A549 (cell line): Measurements from ENCODE around the gene AREL1. TPM values are rescaled to one million over a fixed set of nuclear protein-coding genes. Genes with fewer than 3 reads are reported as not detected.

ENCODE experiments used
- ATAC-seq, 2 experiments: fragments of 200-7000 bp in 1 of 2; fragments of >200 bp in 1 of 2; cut with Nextera tagmentation in 1 of 2; cut with Tn5 transposase in 1 of 2; 3 replicates each; pipeline versions ENCODE4 v1.8.0 to v1.9.1; 2018 to 2020; ENCODE audit warnings: mild to moderate bottlenecking in 1 of 2, moderate library complexity in 1 of 2
- CTCF ChIA-PET: fragments of 300-600 bp; sonication (Branson Sonifier 250); formaldehyde crosslinking; extraction: SDS; loops from one replicate; lab custom pipeline; 2021; ENCODE audit warnings: antibody characterized with exemption, inconsistent platforms; lab: Yijun Ruan, JAX
- POLR2A ChIA-PET: fragments of 350-600 bp; formaldehyde crosslinking; extraction: SDS; loops from one replicate; lab custom pipeline; 2021; ENCODE audit warnings: antibody characterized with exemption, inconsistent platforms; lab: Yijun Ruan, JAX
- DNase-seq, 2 experiments: peaks; one replicate each; pipeline versions ENCODE4 v3.0.0 to v3.0.0-alpha.2; 2011 to 2016; ENCODE audit warnings: low read depth in 1 of 2, low spot score in 1 of 2
- FAIRE-seq: peaks from 2 replicates; lab custom pipeline; 2011; peaks lifted over from hg19 to GRCh38; lab: Jason Lieb, UNC
- H3K27ac ChIP-seq, 2 experiments: fragments of >200 bp; sonication (Bioruptor Twin); formaldehyde crosslinking; 3 replicates each; pipeline ENCODE4 v1.5.1; 2016 to 2017
- H3K4me1 ChIP-seq: fragments of >200 bp; sonication (Bioruptor Twin); formaldehyde crosslinking; 3 replicates; pipeline ENCODE4 v1.6.1; 2016
- H3K4me2 ChIP-seq: fragments of >200 bp; sonication (Bioruptor Twin); formaldehyde crosslinking; 3 replicates; pipeline ENCODE4 v1.6.1; 2016
- H3K4me3 ChIP-seq: fragments of >200 bp; sonication (Bioruptor Twin); formaldehyde crosslinking; 3 replicates; pipeline ENCODE4 v1.5.1; 2016
- H3K9me3 ChIP-seq: fragments of >200 bp; sonication (Bioruptor Twin); formaldehyde crosslinking; 3 replicates; pipeline ENCODE4 v1.6.1; 2016
- CEBPB ChIP-seq, 2 experiments: fragments of >200 bp in 1 of 2; sonication (Bioruptor Twin) in 1 of 2; formaldehyde crosslinking in 1 of 2; IDR thresholded peaks; 2 replicates each; pipeline ENCODE4 v1.6.1; 2012 to 2016
- EHF ChIP-seq: fragments of 250-450 bp; sonication (Bioruptor Pico); IDR thresholded peaks from 2 replicates; pipeline ENCODE4 v1.5.0; 2020; ENCODE audit warnings: mild to moderate bottlenecking
- EP300 ChIP-seq, 2 experiments: fragments of >200 bp; sonication (Bioruptor Twin); formaldehyde crosslinking; IDR thresholded peaks; 2 replicates in 1 of 2; 3 replicates in 1 of 2; pipeline ENCODE4 v1.6.1; 2016 to 2017
- FOSB ChIP-seq: fragments of 250-450 bp; sonication (Bioruptor Pico); IDR thresholded peaks from 2 replicates; pipeline ENCODE4 v1.5.0; 2020; ENCODE audit warnings: mild to moderate bottlenecking, moderate library complexity
- FOSL2 ChIP-seq, 2 experiments: fragments of 450-650 bp in 1 of 2; fragments of >200 bp in 1 of 2; sonication (Bioruptor Twin) in 1 of 2; formaldehyde crosslinking; IDR thresholded peaks; 2 replicates each; pipeline versions ENCODE4 v1.5.0 to v1.6.1; 2016 to 2020; ENCODE audit warnings: mild to moderate bottlenecking in 1 of 2, moderate library complexity in 1 of 2
- GATA3 ChIP-seq: IDR thresholded peaks from 2 replicates; pipeline ENCODE4 v1.6.1; 2012; ENCODE audit warnings: borderline replicate concordance
- HOXB5 ChIP-seq: fragments of 250-450 bp; sonication (Bioruptor Pico); IDR thresholded peaks from 2 replicates; pipeline ENCODE4 v1.5.0; 2020; ENCODE audit warnings: mild to moderate bottlenecking, moderate library complexity
- JUN ChIP-seq, 2 experiments: fragments of >200 bp; sonication (Bioruptor Twin); formaldehyde crosslinking; IDR thresholded peaks; 2 replicates in 1 of 2; 3 replicates in 1 of 2; pipeline ENCODE4 v1.6.1; 2016 to 2017
- JUNB ChIP-seq: fragments of >200 bp; sonication (Bioruptor Twin); formaldehyde crosslinking; IDR thresholded peaks from 2 replicates; pipeline ENCODE4 v1.6.1; 2016
- KDM5A ChIP-seq: fragments of 200-600 bp; sonication (generic); IDR thresholded peaks from 2 replicates; pipeline ENCODE4 v1.6.1; 2016; ENCODE audit warnings: antibody characterized with exemption, mild to moderate bottlenecking
- MAFK ChIP-seq: fragments of 450-650 bp; IDR thresholded peaks from 2 replicates; pipeline ENCODE4 v1.6.1; 2014; ENCODE audit not compliant: partially characterized antibody
- POLR2A ChIP-seq: IDR thresholded peaks from 2 replicates; pipeline ENCODE4 v1.6.1; 2012; ENCODE audit warnings: mild to moderate bottlenecking, low read length
- POLR2AphosphoS2 ChIP-seq: conservative IDR thresholded peaks from 2 replicates; pipeline ENCODE4 v1.6.1; 2012; ENCODE audit warnings: low read length, improper control_type of control experiment, inconsistent platforms
- RAD21 ChIP-seq, 2 experiments: fragments of >200 bp in 1 of 2; sonication (Bioruptor Twin) in 1 of 2; formaldehyde crosslinking in 1 of 2; IDR thresholded peaks in 1 of 2; conservative IDR thresholded peaks in 1 of 2; 2 replicates in 1 of 2; 3 replicates in 1 of 2; pipeline ENCODE4 v1.6.1; 2012 to 2018; ENCODE audit warnings: inconsistent platforms in 1 of 2
- RCOR1 ChIP-seq: fragments of 150-350 bp; IDR thresholded peaks from 2 replicates; pipeline ENCODE4 v1.6.1; 2014; ENCODE audit warnings: antibody characterized with exemption, low read length, low read depth
- SMC3 ChIP-seq: fragments of >200 bp; sonication (Bioruptor Twin); formaldehyde crosslinking; IDR thresholded peaks from 3 replicates; pipeline ENCODE4 v1.6.1; 2018; ENCODE audit warnings: inconsistent platforms
- SREBF2 ChIP-seq: fragments of 450-650 bp; IDR thresholded peaks from 2 replicates; pipeline ENCODE4 v1.6.1; 2014; ENCODE audit warnings: mild to moderate bottlenecking, moderate library complexity
- TP53 ChIP-seq: fragments of 250-450 bp; sonication (Bioruptor Pico); IDR thresholded peaks from 2 replicates; pipeline ENCODE4 v1.5.0; 2021; ENCODE audit warnings: mild to moderate bottlenecking, moderate library complexity
- ZFP36 ChIP-seq: fragments of 450-650 bp; IDR thresholded peaks from 2 replicates; pipeline ENCODE4 v1.6.1; 2014; ENCODE audit warnings: borderline replicate concordance; ENCODE audit not compliant: partially characterized antibody
- WGBS: methylation state at CpG from one replicate; pipeline ENCODE4 v1.1.6; 2017; ENCODE audit errors: missing lambda C conversion rate; 5-methylcytosine and 5-hydroxymethylcytosine counted together
- polyA plus RNA-seq, 4 experiments: library from polyadenylated mRNA; depleted of rRNA in 3 of 4; stranded (reverse); fragments of >200 nt; fragmentation: RNase III in 1 of 4; extraction: RNeasy Plus Mini Kit Qiagen cat#74134 plus additional on column Dnase treatment in 1 of 4; gene quantifications; 2 replicates in 3 of 4; 3 replicates in 1 of 4; pipeline ENCODE4 v1.2.3, GENCODE V29; 2011 to 2017
- TF ChIP-seq, protein P1 (sequence below): fragments of >200 bp; sonication (Bioruptor Twin); formaldehyde crosslinking; IDR thresholded peaks from 2 replicates; pipeline ENCODE4 v1.6.1; 2016
- TF ChIP-seq, protein P2 (sequence below): IDR thresholded peaks from 2 replicates; pipeline ENCODE4 v1.6.1; 2012
- TF ChIP-seq, protein P3 (sequence below): fragments of >200 bp; sonication (Bioruptor Twin); formaldehyde crosslinking; IDR thresholded peaks from 3 replicates; pipeline ENCODE4 v1.6.1; 2016

AREL1 gene
- polyA plus RNA-seq, 2 of the 4 experiments (the other 2 are of a cell fraction), result 27.5 to 48.6 TPM

DNA sequence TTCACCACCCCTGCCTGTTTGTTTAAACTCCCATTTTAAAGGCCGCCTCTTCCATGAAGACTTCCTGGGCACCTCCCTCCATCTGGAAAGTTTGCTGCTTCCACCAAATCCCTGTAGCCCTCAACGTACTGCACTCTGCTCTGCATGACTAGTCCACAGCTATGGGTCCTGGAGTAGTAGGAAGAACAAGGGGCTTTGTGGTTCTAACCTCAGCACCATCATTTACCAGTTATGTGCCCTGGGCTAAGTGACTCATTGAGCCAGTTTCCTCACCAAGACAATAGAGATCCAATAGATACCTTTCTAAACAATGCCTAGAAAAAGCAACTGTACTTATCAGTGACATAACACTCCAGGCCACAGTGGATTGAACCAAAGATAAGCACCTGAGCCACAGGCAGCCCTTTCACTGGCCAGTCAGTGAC is 92.4 kb downstream of the AREL1 start:
- DNase-seq (peak; percentile 51 to 71), ATAC-seq (peak; percentile 28 to 58; a peak in 4 of 6 replicates)
- POLR2A ChIA-PET, result interaction anchor here (0.5 to 0.7 kb wide), 2 partner anchors 13 to 35 kb away, joined by 3 to 7 read pairs; no protein-coding TSS in a partner anchor
- no peak overlapping the region for H3K4me3 ChIP-seq
- TF ChIP-seq, protein P1, sequence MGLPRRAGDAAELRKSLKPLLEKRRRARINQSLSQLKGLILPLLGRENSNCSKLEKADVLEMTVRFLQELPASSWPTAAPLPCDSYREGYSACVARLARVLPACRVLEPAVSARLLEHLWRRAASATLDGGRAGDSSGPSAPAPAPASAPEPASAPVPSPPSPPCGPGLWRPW, result no peak
- peak; percentile 70; the same call in 1 of the 2 replicates for TF ChIP-seq GATA3
- TF ChIP-seq, protein P2, sequence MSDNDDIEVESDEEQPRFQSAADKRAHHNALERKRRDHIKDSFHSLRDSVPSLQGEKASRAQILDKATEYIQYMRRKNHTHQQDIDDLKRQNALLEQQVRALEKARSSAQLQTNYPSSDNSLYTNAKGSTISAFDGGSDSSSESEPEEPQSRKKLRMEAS, result 0 out of 2 replicates have a peak, but pooled peaks have one; percentile 22
- no peak for TF ChIP-seq FOSL2 (IDR thresholded peaks at IDR 0.05)
- TF ChIP-seq FOSL2 (CRISPR knock-in tag; IDR thresholded peaks at IDR 0.05), result peak; percentile 69
- peak; percentile 53 for TF ChIP-seq ZFP36
- TF ChIP-seq, all 56 proteins: peak for 4
- peak overlapping the region; percentile 89 to 96 for H3K27ac ChIP-seq
- H3K4me1 ChIP-seq, result peaks cover 73% of the 10 kb centered on the region
- peak overlapping the region; percentile 76 for H3K4me2 ChIP-seq
- CTCF ChIA-PET, result interaction anchor here (0.9 to 4.2 kb wide), 6 partner anchors 8 to 54 kb away, joined by 3 to 35 read pairs (median 4); partner anchors contain the start of gene LTBP2
- WGBS, result 54% methylated on average over 2 of the region's 2 CpGs
- H3K9me3 ChIP-seq, result no peaks in the 10 kb centered on the region
- no peak for FAIRE-seq

DNA sequence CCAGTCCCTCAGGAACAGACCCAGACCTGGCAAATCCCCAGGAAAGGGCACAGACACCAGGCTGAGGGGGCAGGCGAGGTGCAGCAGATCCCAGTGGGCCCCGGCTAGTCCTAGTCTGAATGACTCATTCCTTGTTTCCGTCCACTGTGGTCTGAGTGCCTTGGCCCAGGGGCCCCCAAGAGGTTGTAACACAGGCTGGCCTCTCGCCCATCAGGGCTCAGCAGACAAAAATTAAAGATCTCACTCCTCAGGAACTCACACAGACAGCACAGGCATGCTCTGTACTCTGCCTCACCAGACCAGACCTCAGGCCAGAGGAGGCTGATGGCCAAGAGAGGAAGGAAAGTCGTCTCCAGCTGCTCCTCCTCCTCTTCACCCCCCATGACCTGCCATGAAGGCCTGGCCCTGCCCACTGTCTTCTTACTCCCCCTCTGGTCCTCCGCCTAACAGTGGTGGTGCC is 93.2 kb downstream of the AREL1 start:
- Histone ChIP-seq H3K4me3 (no peak overlapping the region), H3K4me1 (peaks cover 75% of the 10 kb centered on the region), H3K9me3 (no peaks in the 10 kb centered on the region), H3K27ac (peak overlapping the region; percentile 89 to 96), H3K4me2 (peak overlapping the region; percentile 76)
- CTCF ChIA-PET, result interaction anchor here (0.6 to 4.2 kb wide), 8 partner anchors 8 to 72 kb away, joined by 3 to 35 read pairs (median 4); partner anchors contain the start of gene LTBP2
- WGBS, result 25% methylated on average over 5 of the region's 6 CpGs
- DNase-seq, result peak; percentile 51 to 84
- no peak for FAIRE-seq
- TF ChIP-seq, protein P1, result no peak
- TF ChIP-seq KDM5A, result no peak
- peak; percentile 69 for TF ChIP-seq FOSL2 (IDR thresholded peaks at IDR 0.05)
- TF ChIP-seq FOSL2 (CRISPR knock-in tag; IDR thresholded peaks at IDR 0.05), result peak; percentile 84
- TF ChIP-seq MAFK, result no peak
- no peak for TF ChIP-seq HOXB5 (CRISPR knock-in tag)
- TF ChIP-seq FOSB (CRISPR knock-in tag), result no peak
- TF ChIP-seq, protein P3, sequence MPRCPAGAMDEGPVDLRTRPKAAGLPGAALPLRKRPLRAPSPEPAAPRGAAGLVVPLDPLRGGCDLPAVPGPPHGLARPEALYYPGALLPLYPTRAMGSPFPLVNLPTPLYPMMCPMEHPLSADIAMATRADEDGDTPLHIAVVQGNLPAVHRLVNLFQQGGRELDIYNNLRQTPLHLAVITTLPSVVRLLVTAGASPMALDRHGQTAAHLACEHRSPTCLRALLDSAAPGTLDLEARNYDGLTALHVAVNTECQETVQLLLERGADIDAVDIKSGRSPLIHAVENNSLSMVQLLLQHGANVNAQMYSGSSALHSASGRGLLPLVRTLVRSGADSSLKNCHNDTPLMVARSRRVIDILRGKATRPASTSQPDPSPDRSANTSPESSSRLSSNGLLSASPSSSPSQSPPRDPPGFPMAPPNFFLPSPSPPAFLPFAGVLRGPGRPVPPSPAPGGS, result 0 out of 3 replicates have a peak, but pooled peaks have one; percentile 49
- TF ChIP-seq TP53 (CRISPR knock-in tag), result no peak
- TF ChIP-seq CEBPB (IDR thresholded peaks at IDR 0.05), result peak in 1 of 2 experiments; percentile 4; a peak in 1 of 4 replicates
- TF ChIP-seq POLR2AphosphoS2, result no peak
- TF ChIP-seq POLR2A, result no peak
- peak; percentile 86 for TF ChIP-seq GATA3
- TF ChIP-seq, protein P2, result peak; percentile 61
- TF ChIP-seq RAD21 (conservative IDR thresholded peaks at IDR 0.05 in 1 of 2, IDR thresholded peaks at IDR 0.05 in 1 of 2), result peak; percentile 19 to 33; a peak in 1 of 5 replicates
- peak; percentile 61 to 86; a peak in 3 of 5 replicates for TF ChIP-seq EP300 (IDR thresholded peaks at IDR 0.05)
- TF ChIP-seq RCOR1, result no peak
- peak; percentile 50 to 83; a peak in 3 of 5 replicates for TF ChIP-seq JUN (IDR thresholded peaks at IDR 0.05)
- peak; percentile 78 for TF ChIP-seq JUNB
- no peak for TF ChIP-seq SREBF2
- peak; percentile 16; the same call in 1 of the 3 replicates for TF ChIP-seq SMC3
- no peak for TF ChIP-seq EHF
- peak; percentile 53 to 79 for ATAC-seq
- POLR2A ChIA-PET, result interaction anchor here (0.5 to 2.1 kb wide), 6 partner anchors 9 to 104 kb away, joined by 3 to 9 read pairs (median 3); no protein-coding TSS in a partner anchor
